A549 (cell line): Measurements from ENCODE around the gene SNCB. TPM values are rescaled to one million over a fixed set of nuclear protein-coding genes. Genes with fewer than 3 reads are reported as not detected.

Experiments used
- ATAC-seq, 2 experiments: fragments of 200-7000 bp in 1 of 2; fragments of >200 bp in 1 of 2; cut with Nextera tagmentation in 1 of 2; cut with Tn5 transposase in 1 of 2; 3 replicates each; pipeline versions ENCODE4 v1.8.0 to v1.9.1; 2018 to 2020; ENCODE audit warnings: mild to moderate bottlenecking in 1 of 2, moderate library complexity in 1 of 2
- CTCF ChIA-PET: fragments of 300-600 bp; sonication (Branson Sonifier 250); formaldehyde crosslinking; extraction: SDS; loops from one replicate; lab custom pipeline; 2021; ENCODE audit warnings: antibody characterized with exemption, inconsistent platforms; lab: Yijun Ruan, JAX
- POLR2A ChIA-PET: fragments of 350-600 bp; formaldehyde crosslinking; extraction: SDS; loops from one replicate; lab custom pipeline; 2021; ENCODE audit warnings: antibody characterized with exemption, inconsistent platforms; lab: Yijun Ruan, JAX
- DNase-seq, 2 experiments: peaks; one replicate each; pipeline versions ENCODE4 v3.0.0 to v3.0.0-alpha.2; 2011 to 2016; ENCODE audit warnings: low read depth in 1 of 2, low spot score in 1 of 2
- FAIRE-seq: peaks from 2 replicates; lab custom pipeline; 2011; peaks lifted over from hg19 to GRCh38; lab: Jason Lieb, UNC
- H3K27ac ChIP-seq, 2 experiments: fragments of >200 bp; sonication (Bioruptor Twin); formaldehyde crosslinking; 3 replicates each; pipeline ENCODE4 v1.5.1; 2016 to 2017
- H3K4me1 ChIP-seq: fragments of >200 bp; sonication (Bioruptor Twin); formaldehyde crosslinking; 3 replicates; pipeline ENCODE4 v1.6.1; 2016
- H3K4me2 ChIP-seq: fragments of >200 bp; sonication (Bioruptor Twin); formaldehyde crosslinking; 3 replicates; pipeline ENCODE4 v1.6.1; 2016
- H3K4me3 ChIP-seq: fragments of >200 bp; sonication (Bioruptor Twin); formaldehyde crosslinking; 3 replicates; pipeline ENCODE4 v1.5.1; 2016
- H3K9me3 ChIP-seq: fragments of >200 bp; sonication (Bioruptor Twin); formaldehyde crosslinking; 3 replicates; pipeline ENCODE4 v1.6.1; 2016
- FOSB ChIP-seq: fragments of 250-450 bp; sonication (Bioruptor Pico); IDR thresholded peaks from 2 replicates; pipeline ENCODE4 v1.5.0; 2020; ENCODE audit warnings: mild to moderate bottlenecking, moderate library complexity
- RAD21 ChIP-seq, 2 experiments: fragments of >200 bp in 1 of 2; sonication (Bioruptor Twin) in 1 of 2; formaldehyde crosslinking in 1 of 2; IDR thresholded peaks in 1 of 2; conservative IDR thresholded peaks in 1 of 2; 2 replicates in 1 of 2; 3 replicates in 1 of 2; pipeline ENCODE4 v1.6.1; 2012 to 2018; ENCODE audit warnings: inconsistent platforms in 1 of 2
- RARB ChIP-seq: fragments of 250-450 bp; sonication (Bioruptor Pico); IDR thresholded peaks from 2 replicates; pipeline ENCODE4 v1.8.0; 2021; ENCODE audit warnings: mild to moderate bottlenecking, moderate library complexity
- RNF2 ChIP-seq: fragments of 200-600 bp; sonication (generic); IDR thresholded peaks from 2 replicates; pipeline ENCODE4 v1.6.1; 2016; ENCODE audit warnings: low read depth, mild to moderate bottlenecking, antibody characterized with exemption, moderate library complexity, borderline replicate concordance
- SMC3 ChIP-seq: fragments of >200 bp; sonication (Bioruptor Twin); formaldehyde crosslinking; IDR thresholded peaks from 3 replicates; pipeline ENCODE4 v1.6.1; 2018; ENCODE audit warnings: inconsistent platforms
- WGBS: methylation state at CpG from one replicate; pipeline ENCODE4 v1.1.6; 2017; ENCODE audit errors: missing lambda C conversion rate; 5-methylcytosine and 5-hydroxymethylcytosine counted together
- polyA plus RNA-seq, 4 experiments: library from polyadenylated mRNA; depleted of rRNA in 3 of 4; stranded (reverse); fragments of >200 nt; fragmentation: RNase III in 1 of 4; extraction: RNeasy Plus Mini Kit Qiagen cat#74134 plus additional on column Dnase treatment in 1 of 4; gene quantifications; 2 replicates in 3 of 4; 3 replicates in 1 of 4; pipeline ENCODE4 v1.2.3, GENCODE V29; 2011 to 2017
- small RNA-seq, 6 experiments: library from RNA; depleted of rRNA; stranded (forward); fragments of <200 nt; gene quantifications; one replicate each; pipeline ENCODE3, GENCODE V24; 2012
- TF ChIP-seq, protein P1 (sequence below): fragments of 450-650 bp; IDR thresholded peaks from 2 replicates; pipeline ENCODE4 v1.6.1; 2014; ENCODE audit warnings: antibody characterized with exemption
- TF ChIP-seq, protein P2 (sequence below): fragments of >200 bp; sonication (Bioruptor Twin); formaldehyde crosslinking; IDR thresholded peaks from 3 replicates; pipeline ENCODE4 v1.5.1; 2016

Gene SNCB
- polyA plus RNA-seq, 2 of the 4 experiments (the other 2 are of a cell fraction) = 0.37 to 0.74 TPM

DNA sequence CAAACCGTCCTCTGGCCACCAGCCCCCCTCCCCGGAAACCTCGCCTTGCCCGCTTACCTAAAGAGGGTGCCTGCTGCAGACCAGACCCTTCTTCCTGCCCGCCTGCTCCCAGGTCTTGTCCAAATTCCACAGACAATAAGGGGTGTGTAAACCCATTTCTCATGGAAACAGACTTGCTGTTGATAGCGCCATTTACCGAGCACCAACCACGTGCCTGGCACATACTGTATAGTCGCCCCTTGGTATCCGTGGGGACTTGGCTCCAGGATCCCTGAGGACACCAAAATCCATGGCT, 56.1 kb downstream of the SNCB start:
- 13% methylated on average over 8 of the region's 10 CpGs for WGBS
- H3K4me1 ChIP-seq = 0 out of 3 replicates have a peak, but pooled peaks cover 6% of the 10 kb centered on the region
- ChIA-PET POLR2A (no interaction called here), CTCF (interaction anchor here (0.7 to 4.4 kb wide), 25 partner anchors 8 to 188 kb away, joined by 3 to 39 read pairs (median 5); partner anchors contain the start of genes CDHR2, EIF4E1B, RNF44 and SNCB)
- no peaks in the 10 kb centered on the region for H3K9me3 ChIP-seq
- no peak for DNase-seq
- TF ChIP-seq RNF2 (no peak), FOSB (CRISPR knock-in tag) (no peak), RARB (CRISPR knock-in tag) (no peak)
- H3K4me3 ChIP-seq = no peak overlapping the region
- no peak for FAIRE-seq
- H3K27ac ChIP-seq = no peak overlapping the region
- no peak overlapping the region for H3K4me2 ChIP-seq
- ATAC-seq = peak in 1 of 2 experiments; percentile 3; a peak in 2 of 6 replicates

DNA sequence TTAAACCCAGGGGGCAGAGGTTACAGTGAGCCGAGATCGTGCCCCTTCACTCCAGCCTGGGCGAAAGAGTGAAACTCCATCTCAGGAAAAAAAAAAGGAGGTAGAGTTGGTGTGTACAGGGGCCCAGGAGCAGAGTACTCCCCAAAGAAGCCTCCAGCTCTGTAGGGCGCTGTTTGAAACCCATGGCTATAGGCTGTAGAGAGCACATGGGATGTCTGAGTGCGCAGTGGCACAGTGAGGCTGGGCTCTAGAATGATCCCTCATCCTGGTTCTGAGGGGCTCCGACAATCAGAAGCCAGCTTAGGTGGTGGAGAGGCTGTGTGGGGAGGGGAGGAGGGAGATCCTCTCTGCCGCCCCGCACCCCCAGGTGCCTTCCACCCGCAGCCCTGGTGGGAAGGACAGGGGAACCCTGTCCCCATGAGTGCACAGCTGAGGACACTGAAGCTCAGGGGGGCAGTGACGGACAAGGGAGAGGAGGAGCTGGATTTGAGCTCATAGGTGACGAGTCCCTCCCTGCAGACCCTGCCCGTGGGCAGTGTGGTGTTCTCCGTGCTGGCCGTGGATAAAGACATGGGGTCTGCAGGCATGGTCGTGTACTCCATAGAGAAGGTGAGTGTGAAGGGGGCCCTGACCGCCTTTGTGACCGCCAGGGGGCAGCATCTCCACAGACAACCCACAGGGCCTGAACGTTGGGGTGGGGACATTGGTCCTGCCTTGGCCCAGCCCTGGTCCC, 56.6 kb downstream of the SNCB start:
- ATAC-seq = peak; percentile 60 to 87; a peak in 5 of 6 replicates
- POLR2A ChIA-PET = interaction anchor here (0.8 to 0.9 kb wide), 2 partner anchors 73 to 126 kb away, joined by 3 to 4 read pairs; partner anchors contain the start of genes FAF2 and TSPAN17

More for the DNA sequence above, 56.6 kb downstream of the SNCB start:
- 0 out of 3 replicates have a peak, but pooled peaks cover 6% of the 10 kb centered on the region for H3K4me1 ChIP-seq
- FAIRE-seq (no peak), DNase-seq (peak; percentile 58 to 70)
- H3K4me3 ChIP-seq = no peak overlapping the region
- no peak overlapping the region for H3K27ac ChIP-seq
- 26% methylated on average over 18 of the region's 18 CpGs for WGBS
- H3K9me3 ChIP-seq = no peaks in the 10 kb centered on the region
- peak; percentile 80 for TF ChIP-seq RAD21 (conservative IDR thresholded peaks at IDR 0.05 in 1 of 2, IDR thresholded peaks at IDR 0.05 in 1 of 2)
- TF ChIP-seq, protein P1, sequence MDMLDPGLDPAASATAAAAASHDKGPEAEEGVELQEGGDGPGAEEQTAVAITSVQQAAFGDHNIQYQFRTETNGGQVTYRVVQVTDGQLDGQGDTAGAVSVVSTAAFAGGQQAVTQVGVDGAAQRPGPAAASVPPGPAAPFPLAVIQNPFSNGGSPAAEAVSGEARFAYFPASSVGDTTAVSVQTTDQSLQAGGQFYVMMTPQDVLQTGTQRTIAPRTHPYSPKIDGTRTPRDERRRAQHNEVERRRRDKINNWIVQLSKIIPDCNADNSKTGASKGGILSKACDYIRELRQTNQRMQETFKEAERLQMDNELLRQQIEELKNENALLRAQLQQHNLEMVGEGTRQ = no peak
- TF ChIP-seq, protein P2, sequence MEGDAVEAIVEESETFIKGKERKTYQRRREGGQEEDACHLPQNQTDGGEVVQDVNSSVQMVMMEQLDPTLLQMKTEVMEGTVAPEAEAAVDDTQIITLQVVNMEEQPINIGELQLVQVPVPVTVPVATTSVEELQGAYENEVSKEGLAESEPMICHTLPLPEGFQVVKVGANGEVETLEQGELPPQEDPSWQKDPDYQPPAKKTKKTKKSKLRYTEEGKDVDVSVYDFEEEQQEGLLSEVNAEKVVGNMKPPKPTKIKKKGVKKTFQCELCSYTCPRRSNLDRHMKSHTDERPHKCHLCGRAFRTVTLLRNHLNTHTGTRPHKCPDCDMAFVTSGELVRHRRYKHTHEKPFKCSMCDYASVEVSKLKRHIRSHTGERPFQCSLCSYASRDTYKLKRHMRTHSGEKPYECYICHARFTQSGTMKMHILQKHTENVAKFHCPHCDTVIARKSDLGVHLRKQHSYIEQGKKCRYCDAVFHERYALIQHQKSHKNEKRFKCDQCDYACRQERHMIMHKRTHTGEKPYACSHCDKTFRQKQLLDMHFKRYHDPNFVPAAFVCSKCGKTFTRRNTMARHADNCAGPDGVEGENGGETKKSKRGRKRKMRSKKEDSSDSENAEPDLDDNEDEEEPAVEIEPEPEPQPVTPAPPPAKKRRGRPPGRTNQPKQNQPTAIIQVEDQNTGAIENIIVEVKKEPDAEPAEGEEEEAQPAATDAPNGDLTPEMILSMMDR = peak; percentile 75
- TF ChIP-seq SMC3 = peak; percentile 70
- CTCF ChIA-PET = interaction anchor here (0.6 to 4.4 kb wide), 35 partner anchors 8 to 844 kb away, joined by 3 to 39 read pairs (median 5); partner anchors contain the start of genes CDHR2, EIF4E1B, RNF44 and SNCB
- peak overlapping the region; percentile 39; the same call in 1 of the 3 replicates for H3K4me2 ChIP-seq

Small RNAs within 50 kb of the gene (small RNA-seq; reads per million reads assigned to genes)
- 0 reads per million in 6 experiments for gene MIR4281

Other genes with a start within 250 kb of the SNCB start
- 77.5 and 90.7 TPM in 2 replicates for gene NOP16, start 241.9 kb downstream of the SNCB start, polyA plus RNA-seq (2011; rRNA removed)
- 106 to 139 TPM (median 127 TPM) in 3 replicates for gene NOP16, start 241.9 kb downstream of the SNCB start, polyA plus RNA-seq (2017; fragmentation: RNase III; extraction: RNeasy Plus Mini Kit Qiagen cat#74134 plus additional on column Dnase treatment)
- gene HIGD2A, start 241.8 kb downstream of the SNCB start, polyA plus RNA-seq (2011; rRNA removed) = 102 and 114 TPM in 2 replicates
- 194 to 205 TPM (median 197 TPM) in 3 replicates for gene HIGD2A, start 241.8 kb downstream of the SNCB start, polyA plus RNA-seq (2017; fragmentation: RNase III; extraction: RNeasy Plus Mini Kit Qiagen cat#74134 plus additional on column Dnase treatment)
- gene CLTB, start 214.0 kb downstream of the SNCB start, polyA plus RNA-seq (2011; rRNA removed) = 30.9 and 47.4 TPM in 2 replicates
- 42.2 to 49.8 TPM (median 44.1 TPM) in 3 replicates for gene CLTB, start 214.0 kb downstream of the SNCB start, polyA plus RNA-seq (2017; fragmentation: RNase III; extraction: RNeasy Plus Mini Kit Qiagen cat#74134 plus additional on column Dnase treatment)
- gene FAF2, start 182.1 kb downstream of the SNCB start, polyA plus RNA-seq (2011; rRNA removed) = 90.3 and 90.6 TPM in 2 replicates
- gene FAF2, start 182.1 kb downstream of the SNCB start, polyA plus RNA-seq (2017; fragmentation: RNase III; extraction: RNeasy Plus Mini Kit Qiagen cat#74134 plus additional on column Dnase treatment) = 42.4 to 43.6 TPM (median 42.5 TPM) in 3 replicates
- gene RNF44, start 93.1 kb downstream of the SNCB start, polyA plus RNA-seq (2011; rRNA removed) = 9.2 and 9.9 TPM in 2 replicates
- 30.4 to 35.8 TPM (median 32.7 TPM) in 3 replicates for gene RNF44, start 93.1 kb downstream of the SNCB start, polyA plus RNA-seq (2017; fragmentation: RNase III; extraction: RNeasy Plus Mini Kit Qiagen cat#74134 plus additional on column Dnase treatment)
- gene CDHR2, start 81.2 kb downstream of the SNCB start, polyA plus RNA-seq (2011; rRNA removed) = 0.08 and 0.09 TPM in 2 replicates
- not detected in 3 replicates for gene CDHR2, start 81.2 kb downstream of the SNCB start, polyA plus RNA-seq (2017; fragmentation: RNase III; extraction: RNeasy Plus Mini Kit Qiagen cat#74134 plus additional on column Dnase treatment)
- 3.1 and 4.2 TPM in 2 replicates for gene GPRIN1, start 20.4 kb downstream of the SNCB start, polyA plus RNA-seq (2011; rRNA removed)
- gene GPRIN1, start 20.4 kb downstream of the SNCB start, polyA plus RNA-seq (2017; fragmentation: RNase III; extraction: RNeasy Plus Mini Kit Qiagen cat#74134 plus additional on column Dnase treatment) = 6.1 to 6.7 TPM (median 6.4 TPM) in 3 replicates
- not detected in 2 replicates for gene EIF4E1B, start 141 bp upstream of the SNCB start, polyA plus RNA-seq (2011; rRNA removed)
- gene EIF4E1B, start 141 bp upstream of the SNCB start, polyA plus RNA-seq (2017; fragmentation: RNase III; extraction: RNeasy Plus Mini Kit Qiagen cat#74134 plus additional on column Dnase treatment) = not detected in 3 replicates
- 33.7 and 35.6 TPM in 2 replicates for gene TSPAN17, start 16.9 kb upstream of the SNCB start, polyA plus RNA-seq (2011; rRNA removed)
- 45.7 to 49.4 TPM (median 47.4 TPM) in 3 replicates for gene TSPAN17, start 16.9 kb upstream of the SNCB start, polyA plus RNA-seq (2017; fragmentation: RNase III; extraction: RNeasy Plus Mini Kit Qiagen cat#74134 plus additional on column Dnase treatment)
- gene UNC5A, start 180.0 kb upstream of the SNCB start, polyA plus RNA-seq (2011; rRNA removed) = 0.03 TPM in 2 replicates
- gene UNC5A, start 180.0 kb upstream of the SNCB start, polyA plus RNA-seq (2017; fragmentation: RNase III; extraction: RNeasy Plus Mini Kit Qiagen cat#74134 plus additional on column Dnase treatment) = 0.07 to 0.17 TPM (median 0.14 TPM) in 3 replicates